A673 (cell line): Measurements from ENCODE around the gene CDRT4. TPM values are rescaled to one million over a fixed set of nuclear protein-coding genes. Genes with fewer than 3 reads are reported as not detected.
"Not testable (repeated sequence)": the region's sequence is repeated elsewhere in the genome, so short reads cannot be mapped to it uniquely, and the experiment has no call there.

Source experiments
- BruUV-seq: library from RNA; stranded (reverse); fragments of 400-500 nt; replicated peaks from 2 replicates; lab custom pipeline; 2021; lab: Mats Ljungman, UMichigan
- CTCF ChIA-PET: fragments of 300-600 bp; sonication (Branson Sonifier 250); formaldehyde crosslinking; loops from one replicate; lab custom pipeline; 2022; ENCODE audit warnings: antibody characterized with exemption; lab: Charles Lee
- POLR2A ChIA-PET: fragments of 300-600 bp; sonication (Branson Sonifier 250); formaldehyde crosslinking; loops from one replicate; lab custom pipeline; 2022; ENCODE audit warnings: antibody characterized with exemption; ENCODE audit not compliant: low non-redundant PET; lab: Charles Lee
- DNase-seq: peaks from one replicate; pipeline ENCODE4 v3.0.0-alpha.2; 2015; ENCODE audit warnings: low spot score
- H3K27ac ChIP-seq: fragments of 200-600 bp; sonication (generic); 2 replicates; pipeline ENCODE4 v1.5.1; 2016; ENCODE audit warnings: mixed run types, low read depth, mild to moderate bottlenecking, mixed read lengths, antibody characterized with exemption, low read length; ENCODE audit not compliant: poor library complexity, severe bottlenecking
- H3K27me3 ChIP-seq: fragments of 200-600 bp; sonication (generic); replicated peaks from 2 replicates; pipeline ENCODE4 v1.6.1; 2017; ENCODE audit warnings: mixed run types, low read depth, mild to moderate bottlenecking, mixed read lengths, antibody characterized with exemption, low read length; ENCODE audit not compliant: insufficient read depth, poor library complexity
- H3K36me3 ChIP-seq: fragments of 200-600 bp; sonication (generic); 2 replicates; pipeline ENCODE4 v1.6.1; 2016; ENCODE audit warnings: mixed run types, mild to moderate bottlenecking, mixed read lengths, antibody characterized with exemption, low read length; ENCODE audit not compliant: insufficient read depth, poor library complexity, severe bottlenecking
- H3K4me1 ChIP-seq: fragments of 200-600 bp; sonication (generic); 2 replicates; pipeline ENCODE4 v1.6.1; 2017; ENCODE audit warnings: mixed run types, mild to moderate bottlenecking, mixed read lengths, antibody characterized with exemption, low read length; ENCODE audit not compliant: insufficient read depth, poor library complexity, severe bottlenecking
- H3K4me3 ChIP-seq: fragments of 200-600 bp; sonication (generic); 2 replicates; pipeline ENCODE4 v1.5.1; 2016; ENCODE audit warnings: low read depth, mixed run types, mild to moderate bottlenecking, mixed read lengths, low read length; ENCODE audit not compliant: poor library complexity, severe bottlenecking
- H3K9me3 ChIP-seq: fragments of 200-600 bp; sonication (generic); 2 replicates; pipeline ENCODE4 v1.6.1; 2016; ENCODE audit warnings: mixed run types, low read depth, mild to moderate bottlenecking, mixed read lengths, antibody characterized with exemption, low read length; ENCODE audit not compliant: poor library complexity, severe bottlenecking
- EZH2 ChIP-seq: fragments of 200-600 bp; sonication (generic); IDR thresholded peaks from 2 replicates; pipeline ENCODE4 v1.6.1; 2017; ENCODE audit warnings: borderline replicate concordance, low read depth, mild to moderate bottlenecking, mixed read lengths, antibody characterized with exemption, low read length; ENCODE audit not compliant: poor library complexity, severe bottlenecking
- intact Hi-C: fragments of 100-400 bp; cut with micrococcal nuclease; formaldehyde crosslinking; loops from one replicate; pipeline ENCODE4 v1.10.0; 2022; ENCODE audit not compliant: unreplicated experiment
- total RNA-seq: library from RNA; stranded (reverse); gene quantifications from 2 replicates; pipeline ENCODE4 v1.2.3, GENCODE V29; 2021
- TF ChIP-seq, protein P1 (sequence below): fragments of 300-800, 200-600 bp; sonication (generic); conservative IDR thresholded peaks from 2 replicates; pipeline ENCODE4 v1.5.1; 2017; ENCODE audit warnings: low read depth, mild to moderate bottlenecking, antibody characterized with exemption, low read length, moderate library complexity, mixed read lengths

Gene CDRT4
- total RNA-seq, 1 experiment from 2014 or later = 0.62 TPM

DNA sequence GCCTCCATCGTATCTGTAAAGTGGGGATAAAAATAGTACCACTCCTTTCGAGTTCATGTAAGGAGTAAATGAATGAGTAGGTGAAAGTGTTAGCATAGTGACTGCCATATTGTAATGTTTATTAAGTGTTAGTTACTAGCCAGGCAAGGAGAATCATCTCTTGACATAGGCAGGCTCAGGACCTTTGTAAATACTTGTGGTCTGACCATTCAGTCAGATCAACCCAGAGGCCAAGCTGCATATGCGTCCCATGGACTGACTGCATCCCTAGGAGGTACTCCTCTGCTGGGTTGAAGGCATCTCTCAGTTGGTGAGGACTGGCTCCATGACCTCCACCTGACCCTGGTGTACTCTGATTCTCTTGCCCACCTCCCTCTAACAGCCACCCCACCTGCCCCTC, 40.5 kb upstream of the CDRT4 start:
- no TSS peak for BruUV-seq
- Histone ChIP-seq H3K4me1 (no peaks in the 10 kb centered on the region), H3K36me3 (no peaks in the 10 kb centered on the region), H3K27ac (no peak overlapping the region), H3K27me3 (no peaks in the 10 kb centered on the region), H3K9me3 (no peaks in the 10 kb centered on the region), H3K4me3 (no peak overlapping the region)
- POLR2A ChIA-PET = no interaction called here
- CTCF ChIA-PET = no interaction called here
- intact Hi-C loops = loop anchor here (10.0 kb wide), 1 partner anchor 1913 kb away; no protein-coding TSS in a partner anchor
- TF ChIP-seq, protein P1, sequence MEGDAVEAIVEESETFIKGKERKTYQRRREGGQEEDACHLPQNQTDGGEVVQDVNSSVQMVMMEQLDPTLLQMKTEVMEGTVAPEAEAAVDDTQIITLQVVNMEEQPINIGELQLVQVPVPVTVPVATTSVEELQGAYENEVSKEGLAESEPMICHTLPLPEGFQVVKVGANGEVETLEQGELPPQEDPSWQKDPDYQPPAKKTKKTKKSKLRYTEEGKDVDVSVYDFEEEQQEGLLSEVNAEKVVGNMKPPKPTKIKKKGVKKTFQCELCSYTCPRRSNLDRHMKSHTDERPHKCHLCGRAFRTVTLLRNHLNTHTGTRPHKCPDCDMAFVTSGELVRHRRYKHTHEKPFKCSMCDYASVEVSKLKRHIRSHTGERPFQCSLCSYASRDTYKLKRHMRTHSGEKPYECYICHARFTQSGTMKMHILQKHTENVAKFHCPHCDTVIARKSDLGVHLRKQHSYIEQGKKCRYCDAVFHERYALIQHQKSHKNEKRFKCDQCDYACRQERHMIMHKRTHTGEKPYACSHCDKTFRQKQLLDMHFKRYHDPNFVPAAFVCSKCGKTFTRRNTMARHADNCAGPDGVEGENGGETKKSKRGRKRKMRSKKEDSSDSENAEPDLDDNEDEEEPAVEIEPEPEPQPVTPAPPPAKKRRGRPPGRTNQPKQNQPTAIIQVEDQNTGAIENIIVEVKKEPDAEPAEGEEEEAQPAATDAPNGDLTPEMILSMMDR = no peak
- no peak for TF ChIP-seq EZH2
- DNase-seq = no peak

DNA sequence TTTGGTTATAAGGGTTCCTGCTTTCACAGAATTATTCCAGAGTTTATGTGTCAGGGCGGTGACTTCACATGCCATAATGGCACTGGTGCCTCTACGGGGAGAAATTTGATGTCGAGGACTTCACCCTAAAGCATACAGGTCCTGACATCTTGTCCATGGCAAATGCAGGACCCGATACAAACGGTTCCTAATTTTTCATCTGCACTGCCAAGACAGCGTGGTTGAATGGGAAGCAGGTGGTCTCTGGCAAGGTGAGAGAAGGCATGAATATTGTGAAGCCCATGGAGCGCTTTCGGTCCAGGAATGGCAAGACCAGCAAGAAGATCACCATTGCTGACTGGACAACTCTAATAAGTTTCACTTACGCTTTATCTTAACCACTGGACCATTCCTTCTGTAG, 39.6 kb upstream of the CDRT4 start:
- DNase-seq = no peak
- Histone ChIP-seq H3K4me3 (no peak overlapping the region), H3K36me3 (no peaks in the 10 kb centered on the region), H3K27me3 (no peaks in the 10 kb centered on the region), H3K4me1 (no peaks in the 10 kb centered on the region), H3K27ac (no peak overlapping the region), H3K9me3 (no peaks in the 10 kb centered on the region)
- intact Hi-C loops = loop anchor here (10.0 kb wide), 1 partner anchor 1912 kb away; no protein-coding TSS in a partner anchor
- TF ChIP-seq, protein P1 = no peak
- no peak for TF ChIP-seq EZH2
- POLR2A ChIA-PET = no interaction called here
- no TSS peak for BruUV-seq
- CTCF ChIA-PET = no interaction called here

DNA sequence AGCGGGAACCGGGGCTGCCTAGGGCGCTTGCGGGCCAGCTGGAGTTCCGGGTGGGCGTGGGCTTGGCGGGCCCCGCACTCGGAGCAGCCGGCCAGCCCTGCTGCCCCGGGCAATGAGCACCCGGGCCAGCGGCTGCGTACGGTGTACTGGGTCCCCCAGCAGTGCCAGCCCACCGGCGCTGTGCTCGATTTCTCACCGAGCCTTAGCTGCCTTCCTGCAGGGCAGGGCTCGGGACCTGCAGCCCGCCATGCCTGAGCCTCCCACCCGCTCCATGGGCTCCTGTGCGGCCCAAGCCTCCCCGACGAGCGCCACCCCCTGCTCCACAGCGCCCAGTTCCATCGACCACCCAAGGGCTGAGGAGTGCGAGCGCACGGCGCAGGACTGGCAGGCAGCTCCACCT, 38.3 kb upstream of the CDRT4 start:
- H3K36me3 ChIP-seq, POLR2A ChIA-PET, H3K9me3 ChIP-seq, DNase-seq, H3K4me1 ChIP-seq, BruUV-seq, H3K27me3 ChIP-seq, CTCF ChIA-PET, H3K4me3 ChIP-seq, H3K27ac ChIP-seq: not testable (repeated sequence)
- intact Hi-C loops = loop anchor here (10.0 kb wide), 1 partner anchor 1911 kb away; no protein-coding TSS in a partner anchor

DNA sequence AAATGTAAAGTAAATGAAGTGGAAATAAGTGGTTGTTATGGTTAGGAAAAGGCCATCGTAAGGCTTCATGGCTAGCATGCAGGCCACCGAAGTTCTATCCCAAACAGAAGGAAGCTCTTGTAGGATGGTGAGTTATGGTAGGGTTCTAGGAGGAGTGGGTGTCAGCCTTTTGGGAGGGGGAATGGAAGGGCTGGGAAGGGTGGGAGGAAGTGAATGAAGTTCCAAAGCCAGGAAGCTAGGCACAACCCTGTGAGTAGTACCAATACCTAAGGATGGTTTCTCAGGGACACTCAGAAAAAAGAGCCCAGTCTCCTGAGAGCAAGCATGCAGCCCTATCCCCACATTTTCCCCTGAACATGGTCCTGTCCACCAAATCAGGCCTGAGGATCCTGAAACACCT, 36.3 kb upstream of the CDRT4 start:
- Histone ChIP-seq H3K36me3 (no peaks in the 10 kb centered on the region), H3K4me1 (no peaks in the 10 kb centered on the region), H3K4me3 (no peak overlapping the region), H3K9me3 (no peaks in the 10 kb centered on the region), H3K27ac (no peak overlapping the region), H3K27me3 (no peaks in the 10 kb centered on the region)
- POLR2A ChIA-PET = no interaction called here
- DNase-seq = no peak
- TF ChIP-seq, protein P1 = no peak
- TF ChIP-seq EZH2 = no peak
- CTCF ChIA-PET = interaction anchor here (1.1 kb wide), 1 partner anchor 10 kb away, joined by 8 read pairs; no protein-coding TSS in a partner anchor
- BruUV-seq = no TSS peak
- intact Hi-C loops = loop anchor here (2.0 to 10.0 kb wide), 2 partner anchors 243 to 1909 kb away; no protein-coding TSS in a partner anchor
